Activated naive CD4-positive, alpha-beta T cell treated with anti-CD3 and anti-CD28 coated beads, Interleukin-2, amount 50 U/mL, for 72 hours (primary cell): ENCODE measurements around the gene PDE4B. TPM values are rescaled to one million over a fixed set of nuclear protein-coding genes. Genes with fewer than 3 reads are reported as not detected.
A peak's percentile ranks its signal among the peaks of the same experiment; 100 is the strongest.
"Not testable (repeated sequence)": the region's sequence is repeated elsewhere in the genome, so short reads cannot be mapped to it uniquely, and the experiment has no call there.

Experiments used
- ATAC-seq, 2 donors: fragments of 150-1000 bp; cut with Tn5 transposase; 2 replicates each; pipeline ENCODE4 v1.10.0; 2021; ENCODE audit warnings: mild to moderate bottlenecking in 2 of 2, moderate library complexity in 2 of 2
- DNase-seq, 2 donors: peaks; one replicate each; pipeline ENCODE4 v3.0.0; 2021 to 2022; ENCODE audit warnings: low spot score in 2 of 2
- H3K27ac Mint-ChIP-seq, 2 donors: one replicate each; pipeline ENCODE4 v1.8.0; 2022; ENCODE audit warnings: mild to moderate bottlenecking in 2 of 2, mixed read lengths in 2 of 2
- H3K36me3 Mint-ChIP-seq, 2 donors: one replicate each; pipeline ENCODE4 v1.8.0; 2022; ENCODE audit warnings: mixed read lengths in 2 of 2
- H3K9me3 Mint-ChIP-seq, 2 donors: one replicate each; pipeline ENCODE4 v1.8.0; 2022; ENCODE audit warnings: mixed read lengths in 2 of 2
- total RNA-seq, 2 donors: library from RNA; stranded (reverse); gene quantifications; one replicate each; pipeline ENCODE4 v1.2.3, GENCODE V29; 2022

PDE4B gene
- total RNA-seq, 2 donors from 2014 or later: 23.8 to 25.6 TPM

DNA sequence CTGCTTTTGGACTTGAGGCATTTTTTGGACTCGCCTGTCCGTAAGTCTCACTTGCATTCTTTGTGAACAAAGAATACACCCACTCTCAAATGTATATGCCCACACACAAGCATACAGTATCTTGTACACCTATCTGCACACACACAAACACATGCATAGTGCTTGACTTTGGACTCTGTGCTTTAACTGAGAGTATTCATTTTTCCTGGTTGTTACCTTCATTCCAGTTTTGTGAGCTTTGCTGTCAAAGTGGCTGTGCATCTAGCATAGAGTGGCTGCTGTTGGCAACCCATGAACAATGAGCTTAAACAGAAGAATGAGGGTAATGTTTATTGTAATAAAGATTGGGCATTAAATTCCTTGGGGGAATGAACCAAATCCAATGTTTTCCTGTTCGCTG, 199.0 kb downstream of the PDE4B start:
- DNase-seq (no peak), ATAC-seq (no peak)
- Mint-ChIP-seq H3K9me3 (no peaks in the 10 kb centered on the region), H3K36me3 (no peaks in the 10 kb centered on the region), H3K27ac (no peak overlapping the region)

GRCh38 chr1:65992165-65992821, 199.6 kb downstream of the PDE4B start:
- ATAC-seq (no peak), DNase-seq (no peak)
- H3K27ac Mint-ChIP-seq: no peak overlapping the region
- H3K9me3 Mint-ChIP-seq: no peaks in the 10 kb centered on the region
- no peaks in the 10 kb centered on the region for H3K36me3 Mint-ChIP-seq

DNA sequence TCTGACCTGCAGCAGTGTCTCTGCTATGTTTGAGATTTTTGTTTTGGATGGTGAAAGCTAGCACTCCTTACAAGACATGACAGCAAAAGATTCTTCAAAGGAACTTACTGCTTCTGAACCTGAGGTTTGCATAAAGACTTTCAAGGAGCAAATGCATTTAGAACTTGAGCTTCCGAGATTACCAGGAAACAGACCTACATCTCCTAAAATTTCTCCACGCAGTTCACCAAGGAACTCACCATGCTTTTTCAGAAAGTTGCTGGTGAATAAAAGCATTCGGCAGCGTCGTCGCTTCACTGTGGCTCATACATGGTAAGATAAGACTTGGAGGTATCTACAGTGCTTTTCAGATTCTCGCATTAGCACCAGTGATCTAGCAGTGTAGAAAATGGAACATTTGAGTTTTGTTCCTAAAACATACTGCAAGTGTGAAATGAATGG, 200.2 kb downstream of the PDE4B start:
- ATAC-seq (no peak), DNase-seq (no peak)
- Mint-ChIP-seq H3K9me3 (no peaks in the 10 kb centered on the region), H3K36me3 (no peaks in the 10 kb centered on the region), H3K27ac (no peak overlapping the region)

DNA sequence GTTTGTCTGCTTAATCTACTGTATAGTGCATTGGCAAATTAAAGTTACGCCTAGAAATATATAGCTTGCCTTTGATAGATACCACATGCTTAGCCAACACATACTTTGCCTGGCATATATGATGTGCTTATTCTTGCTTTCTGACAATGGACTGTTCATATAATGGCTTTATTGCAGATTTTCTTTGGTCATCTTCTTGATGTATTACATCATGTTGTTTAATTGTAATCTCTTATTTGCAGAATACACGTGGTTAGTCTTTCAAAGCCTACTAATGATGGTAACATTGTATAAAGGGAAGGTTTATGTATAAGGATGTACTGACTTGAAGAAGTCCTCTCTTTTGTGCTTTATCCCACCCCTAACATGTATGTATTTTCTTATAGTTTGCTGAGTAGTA, 201.5 kb downstream of the PDE4B start:
- no peak overlapping the region for H3K27ac Mint-ChIP-seq
- ATAC-seq (no peak), DNase-seq (no peak)
- H3K36me3 Mint-ChIP-seq: no peaks in the 10 kb centered on the region
- no peaks in the 10 kb centered on the region for H3K9me3 Mint-ChIP-seq

GRCh38 chr1:65995336-65995735, 202.6 kb downstream of the PDE4B start:
- Mint-ChIP-seq H3K36me3 (no peaks in the 10 kb centered on the region), H3K9me3 (no peaks in the 10 kb centered on the region), H3K27ac (no peak overlapping the region)
- ATAC-seq (no peak), DNase-seq (no peak)

GRCh38 chr1:65995928-65996327, 203.2 kb downstream of the PDE4B start:
- DNase-seq: no peak
- ATAC-seq: no peak
- Mint-ChIP-seq H3K36me3 (no peaks in the 10 kb centered on the region), H3K9me3 (no peaks in the 10 kb centered on the region), H3K27ac (no peak overlapping the region)

DNA sequence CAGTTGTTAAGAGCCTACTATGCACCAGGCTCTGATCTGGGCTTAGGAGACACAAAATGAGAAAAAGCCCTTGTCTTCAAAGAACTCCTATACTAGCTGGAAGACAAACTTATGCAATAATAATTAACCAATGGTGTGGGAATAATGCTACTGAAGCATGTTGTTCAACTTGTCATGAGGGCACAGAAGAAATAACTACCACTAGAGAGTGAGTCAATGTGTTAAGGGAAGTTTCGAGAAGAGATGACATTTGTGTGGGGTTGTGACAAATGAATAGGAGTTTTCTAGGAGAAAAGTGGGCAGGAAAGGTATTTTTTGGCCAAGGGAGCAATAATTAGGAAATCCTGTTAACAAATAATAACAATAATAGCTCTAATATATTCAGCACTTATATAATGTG, 205.0 kb downstream of the PDE4B start:
- ATAC-seq (no peak), DNase-seq (no peak)
- H3K9me3 Mint-ChIP-seq: no peaks in the 10 kb centered on the region
- H3K27ac Mint-ChIP-seq: no peak overlapping the region
- no peaks in the 10 kb centered on the region for H3K36me3 Mint-ChIP-seq

DNA sequence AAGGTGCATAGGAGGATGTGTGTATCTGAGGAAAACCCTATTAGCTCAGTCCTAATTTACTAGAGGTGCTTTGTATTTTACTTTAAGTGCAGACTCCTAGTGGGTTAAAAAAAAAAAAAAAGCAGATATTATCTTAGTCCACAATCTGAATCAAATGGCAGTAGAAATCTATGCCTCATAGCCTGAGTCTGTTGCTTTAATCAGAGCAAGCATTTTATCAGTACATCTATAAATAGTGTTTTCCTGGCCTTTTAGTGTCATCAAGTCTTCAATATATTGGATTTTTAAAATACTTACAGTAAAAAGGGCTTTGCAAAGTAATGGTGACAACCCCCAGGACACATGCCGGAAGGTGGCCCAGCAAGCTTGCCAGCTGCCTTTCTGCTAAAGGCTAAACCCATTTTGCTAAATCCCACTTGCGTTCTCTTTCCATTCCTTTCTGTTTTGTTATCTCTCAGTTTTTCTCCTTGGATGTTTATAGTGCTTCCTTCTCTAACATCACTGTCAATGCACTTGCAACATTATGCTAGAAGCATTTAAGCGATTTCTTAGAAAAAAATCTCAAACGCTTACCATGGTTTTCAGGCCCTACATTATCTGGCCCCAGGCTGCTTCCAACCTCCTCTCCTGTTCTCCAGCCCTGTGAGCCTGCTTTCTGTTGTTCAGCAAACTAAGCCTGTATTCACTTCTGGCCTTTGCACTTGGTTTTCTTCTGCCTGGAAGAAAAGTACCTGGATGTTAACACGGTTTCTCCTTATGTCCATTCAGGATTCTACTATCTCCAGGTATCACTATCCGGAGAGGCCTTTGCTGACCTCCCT, 206.3 kb downstream of the PDE4B start:
- H3K36me3 Mint-ChIP-seq: no peaks in the 10 kb centered on the region
- H3K9me3 Mint-ChIP-seq: no peaks in the 10 kb centered on the region
- no peak for DNase-seq
- no peak for ATAC-seq
- no peak overlapping the region for H3K27ac Mint-ChIP-seq

GRCh38 chr1:66000033-66000637, 207.4 kb downstream of the PDE4B start:
- ATAC-seq (no peak), DNase-seq (no peak)
- Mint-ChIP-seq H3K27ac (no peak overlapping the region), H3K9me3 (no peaks in the 10 kb centered on the region), H3K36me3 (no peaks in the 10 kb centered on the region)

GRCh38 chr1:66003690-66004089, 211.0 kb downstream of the PDE4B start:
- Mint-ChIP-seq H3K9me3 (no peaks in the 10 kb centered on the region), H3K36me3 (no peaks in the 10 kb centered on the region), H3K27ac (no peak overlapping the region)
- ATAC-seq (no peak), DNase-seq (no peak)

GRCh38 chr1:66006534-66006933, 213.8 kb downstream of the PDE4B start:
- not testable (repeated sequence) for H3K9me3 Mint-ChIP-seq, ATAC-seq, H3K27ac Mint-ChIP-seq, DNase-seq, H3K36me3 Mint-ChIP-seq

GRCh38 chr1:66012106-66012784, 219.6 kb downstream of the PDE4B start:
- Mint-ChIP-seq H3K27ac (no peak overlapping the region), H3K9me3 (no peaks in the 10 kb centered on the region), H3K36me3 (no peaks in the 10 kb centered on the region)
- DNase-seq: no peak
- ATAC-seq: peak in 1 of 2 donors; percentile 51

- no peak for ATAC-seq
- Mint-ChIP-seq H3K9me3 (no peaks in the 10 kb centered on the region), H3K27ac (no peak overlapping the region), H3K36me3 (no peaks in the 10 kb centered on the region)
- no peak for DNase-seq
Observed at GRCh38 chr1:66013371-66013770, 220.7 kb downstream of the PDE4B start.

- Mint-ChIP-seq H3K36me3 (no peaks in the 10 kb centered on the region), H3K9me3 (no peaks in the 10 kb centered on the region), H3K27ac (no peak overlapping the region)
- no peak for ATAC-seq
- no peak for DNase-seq
Observed at GRCh38 chr1:66022904-66023620, 230.4 kb downstream of the PDE4B start.

GRCh38 chr1:66025188-66025587, 232.5 kb downstream of the PDE4B start:
- Mint-ChIP-seq H3K9me3 (peaks cover 0 to 6% of the 10 kb centered on the region in 2 donors), H3K27ac (no peak overlapping the region), H3K36me3 (peaks cover 0 to 6% of the 10 kb centered on the region in 2 donors)
- no peak for ATAC-seq
- DNase-seq: no peak

- H3K36me3 Mint-ChIP-seq: peaks cover 0 to 10% of the 10 kb centered on the region in 2 donors
- H3K9me3 Mint-ChIP-seq: peaks cover 5 to 8% of the 10 kb centered on the region in 2 donors
- no peak for DNase-seq
- no peak for ATAC-seq
- H3K27ac Mint-ChIP-seq: no peak overlapping the region
Observed at GRCh38 chr1:66028035-66028434, 235.3 kb downstream of the PDE4B start.
